ENCODE data around the gene GTPBP10. TPM values are rescaled to one million over a fixed set of nuclear protein-coding genes. Genes with fewer than 3 reads are reported as not detected.

Gene GTPBP10, protein sequence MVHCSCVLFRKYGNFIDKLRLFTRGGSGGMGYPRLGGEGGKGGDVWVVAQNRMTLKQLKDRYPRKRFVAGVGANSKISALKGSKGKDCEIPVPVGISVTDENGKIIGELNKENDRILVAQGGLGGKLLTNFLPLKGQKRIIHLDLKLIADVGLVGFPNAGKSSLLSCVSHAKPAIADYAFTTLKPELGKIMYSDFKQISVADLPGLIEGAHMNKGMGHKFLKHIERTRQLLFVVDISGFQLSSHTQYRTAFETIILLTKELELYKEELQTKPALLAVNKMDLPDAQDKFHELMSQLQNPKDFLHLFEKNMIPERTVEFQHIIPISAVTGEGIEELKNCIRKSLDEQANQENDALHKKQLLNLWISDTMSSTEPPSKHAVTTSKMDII
- 46.1 and 128 TPM in 2 replicates for total RNA-seq (2011; cell fraction: chromatin; rRNA removed; ENCODE audit: low replicate concordance)
- 21.3 and 33.0 TPM in 2 replicates for total RNA-seq (2011; cell fraction: nucleolus; rRNA removed)
- 25.0 and 47.4 TPM in 2 replicates for total RNA-seq (2011; cell fraction: nucleoplasm; rRNA removed)
- total RNA-seq (2014; rRNA removed) (19.3 and 34.6 TPM in 2 replicates), total RNA-seq (2014; rRNA removed; fragmentation: Illumina TruSeq; extraction: Trizol) (78.7 and 91.3 TPM in 2 replicates), total RNA-seq (2015; rRNA removed; fragmentation: Illumina TruSeq; extraction: Trizol) (35.6 and 40.9 TPM in 2 replicates), total RNA-seq (2021) (58.3 and 65.2 TPM in 2 replicates), polyA plus RNA-seq (2011; rRNA removed) (41.8 and 75.2 TPM in 2 replicates), polyA plus RNA-seq (2014; fragmentation: Illumina TruSeq; extraction: Trizol) (62.1 and 89.8 TPM in 2 replicates), polyA plus RNA-seq (2014; fragmentation: Nextera tagmentation; extraction: Ambion mirVana) (10 to 100 TPM; 87.7 to 87.9 TPM), polyA plus RNA-seq (2014; rRNA removed) (53.2 and 76.4 TPM in 2 replicates), polyA minus RNA-seq (2011; rRNA and poly(A)+ RNA removed) (58.9 and 71.1 TPM in 2 replicates), Bru-seq, nascent RNA (percentile 93 among the genes with signal in this experiment), BruChase-seq, experiment 1, labeled RNA remaining after a 2-hour chase (percentile 94 among the genes with signal in this experiment), BruChase-seq, experiment 2, labeled RNA remaining after a 6-hour chase (percentile 92 among the genes with signal in this experiment)
- 4.6 and 11.1 TPM in 2 replicates for polyA plus RNA-seq (2011; cell fraction: cytosol; rRNA removed)
- 20.4 and 24.2 TPM in 2 replicates for polyA plus RNA-seq (2011; cell fraction: nucleus; rRNA removed)
- 33.3 and 42.8 TPM in 2 replicates for polyA plus RNA-seq (2012)
- polyA minus RNA-seq (2011; cell fraction: cytosol; rRNA and poly(A)+ RNA removed), result 3.0 and 13.5 TPM in 2 replicates
- polyA minus RNA-seq (2011; cell fraction: nucleus; rRNA and poly(A)+ RNA removed), result 28.3 and 30.2 TPM in 2 replicates
- long read RNA-seq, experiment 1, full-length matches to known transcripts, result 42 of 54 reads
- long read RNA-seq, experiment 1, partial matches to known transcripts, result 3 of 54 reads
- long read RNA-seq, experiment 1, other reads (novel, unspliced or antisense), result 9 of 54 reads
- long read RNA-seq, experiment 2, full-length matches to known transcripts, result 15 of 30 reads
- long read RNA-seq, experiment 2, partial matches to known transcripts, result 10 of 30 reads
- long read RNA-seq, experiment 2, other reads (novel, unspliced or antisense), result 5 of 30 reads
- long read RNA-seq, experiment 3, full-length matches to known transcripts, result 25 of 36 reads
- long read RNA-seq, experiment 3, partial matches to known transcripts, result 6 of 36 reads
- long read RNA-seq, experiment 3, other reads (novel, unspliced or antisense), result 5 of 36 reads

DNA sequence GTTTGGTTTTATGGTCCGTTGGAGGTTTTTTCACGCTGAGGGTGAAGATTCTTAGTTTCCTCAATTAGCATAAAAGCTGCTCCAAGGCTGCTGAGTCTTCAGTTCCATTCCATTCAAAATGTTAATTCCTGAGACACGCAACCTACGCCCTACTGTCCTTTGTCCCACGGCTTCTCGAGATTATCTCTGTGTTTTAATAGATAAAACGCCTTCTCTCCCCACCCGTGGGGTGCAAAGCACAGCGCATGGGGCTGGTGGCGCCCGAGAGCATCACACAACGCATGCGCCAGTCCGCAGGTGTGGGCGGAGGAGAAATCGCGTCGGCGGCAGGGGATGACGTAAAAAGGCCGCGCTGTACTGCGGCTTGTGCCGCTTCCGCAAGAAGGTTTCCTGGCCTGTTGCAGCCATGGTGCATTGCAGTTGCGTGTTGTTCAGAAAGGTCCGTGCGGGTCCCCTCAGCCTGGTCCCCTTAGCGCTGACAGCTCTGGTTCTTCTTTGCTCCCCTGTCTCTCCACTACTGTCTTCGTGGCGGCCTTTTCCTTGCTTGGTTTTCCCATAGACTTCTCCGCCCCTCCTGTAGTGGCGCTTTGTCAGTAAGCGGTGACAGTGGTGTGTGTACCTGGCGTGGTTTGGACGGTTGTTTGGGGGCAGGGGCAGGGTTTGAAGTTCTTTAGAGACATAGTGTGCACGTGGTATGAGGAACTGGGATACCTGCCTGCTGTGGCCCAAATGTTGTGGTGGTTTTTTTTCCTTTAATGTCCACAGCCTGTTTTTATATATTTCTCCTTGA, at the start of gene GTPBP10:
GTPBP10 (plus strand) TSS at position 381 of the 790 bp plus-strand sequence; CDS start at position 407, 26 bp downstream.
- Histone ChIP-seq H4K20me1 (replicated peaks; ENCODE audit: control insufficient read depth, insufficient read depth, low read length) (no peaks in the 10 kb centered on the region), H3K4me2 (ENCODE audit: insufficient read depth, low read length) (peak within 1 kb of the TSS; percentile 98), H3K27me3 (ENCODE audit: control insufficient read depth in 2 of 2, insufficient read depth in 2 of 2, low read length in 2 of 2) (no peaks in the 10 kb centered on the region), H3K27ac (ENCODE audit: extremely low read depth, low read depth, low read length) (peak within 1 kb of the TSS; percentile 95), H2AFZ (ENCODE audit: low read depth, low read length) (peak within 1 kb of the TSS; percentile 98), H3K79me2 (ENCODE audit: control insufficient read depth, insufficient read depth, low read length) (peaks cover 51% of the 10 kb centered on the region), H3K9me1 (ENCODE audit: control insufficient read depth, insufficient read depth, low read length) (no peaks in the 10 kb centered on the region), H3K9me3 (replicated peaks; ENCODE audit: control insufficient read depth, insufficient read depth, low read depth, low read length) (no peaks in the 10 kb centered on the region), H3K9ac (ENCODE audit: insufficient read depth in 1 of 2, low read depth in 2 of 2, low read length in 2 of 2) (peak within 1 kb of the TSS; percentile 95 to 98), H3K4me3 (peak within 1 kb of the TSS; percentile 77), H3K4me1 (replicated peaks in 1 of 2; ENCODE audit: control insufficient read depth in 2 of 2, insufficient read depth in 2 of 2, low read length in 2 of 2) (peaks cover 8 to 14% of the 10 kb centered on the region in 2 experiments; a peak in 3 of 5 replicates), H3K36me3 (ENCODE audit: control insufficient read depth, insufficient read depth, low read length) (peaks cover 9% of the 10 kb centered on the region; the same call in 1 of the 3 replicates)
- peak; percentile 95 to 99 (median 97) for DNase-seq (ENCODE audit: extremely low read depth in 1 of 4, low spot score in 3 of 4)
- TSS peak; percentile 74 for BruUV-seq (replicated peaks)
- peak; percentile 92 for ATAC-seq
- intact Hi-C loops (cut with micrococcal nuclease), result loop anchor here (1.0 to 5.0 kb wide), 2 partner anchors 57 to 956 kb away; partner anchors contain the start of gene CLDN12
- peak; percentile 94 for FAIRE-seq
- under 1% methylated on average over 37 of the region's 37 CpGs for WGBS (ENCODE audit: insufficient coverage, low coverage, missing lambda C conversion rate)
- ChIA-PET POLR2A (interaction anchor here (1.1 to 1.2 kb wide), 2 partner anchors 22 to 28 kb away, joined by 3 to 4 read pairs; no protein-coding TSS in a partner anchor), CTCF (ENCODE audit: low intra/inter-chr PET ratio) (interaction anchor here (0.9 kb wide), 1 partner anchor 21 kb away, joined by 3 read pairs; no protein-coding TSS in a partner anchor)
- in situ Hi-C loops (cut with MboI), result loop anchor here (5.0 kb wide), 1 partner anchor 56 kb away; the partner anchor contains the start of gene CLDN12
- TF ChIP-seq, protein P1, sequence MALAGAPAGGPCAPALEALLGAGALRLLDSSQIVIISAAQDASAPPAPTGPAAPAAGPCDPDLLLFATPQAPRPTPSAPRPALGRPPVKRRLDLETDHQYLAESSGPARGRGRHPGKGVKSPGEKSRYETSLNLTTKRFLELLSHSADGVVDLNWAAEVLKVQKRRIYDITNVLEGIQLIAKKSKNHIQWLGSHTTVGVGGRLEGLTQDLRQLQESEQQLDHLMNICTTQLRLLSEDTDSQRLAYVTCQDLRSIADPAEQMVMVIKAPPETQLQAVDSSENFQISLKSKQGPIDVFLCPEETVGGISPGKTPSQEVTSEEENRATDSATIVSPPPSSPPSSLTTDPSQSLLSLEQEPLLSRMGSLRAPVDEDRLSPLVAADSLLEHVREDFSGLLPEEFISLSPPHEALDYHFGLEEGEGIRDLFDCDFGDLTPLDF (CRISPR knock-in tag; IDR thresholded peaks at IDR 0.05), result 0 out of 2 replicates have a peak, but pooled peaks have one; percentile 39
- TF ChIP-seq GATAD2A (IDR thresholded peaks at IDR 0.05) (peak; percentile 81), ZNF431 (CRISPR knock-in tag; IDR thresholded peaks at IDR 0.05) (peak; percentile 67), TRIM28 (IDR thresholded peaks at IDR 0.05) (0 out of 2 replicates have a peak, but pooled peaks have one; percentile 52), CBFA2T2 (conservative IDR thresholded peaks at IDR 0.05) (no peak), NFRKB (IDR thresholded peaks at IDR 0.05; ENCODE audit: low read depth) (peak; percentile 89), PHB (CRISPR knock-in tag; IDR thresholded peaks at IDR 0.05) (no peak), SLC30A9 (CRISPR knock-in tag; IDR thresholded peaks at IDR 0.05) (no peak), ZNF174 (CRISPR knock-in tag; IDR thresholded peaks at IDR 0.05) (no peak), RCOR1 (IDR thresholded peaks at IDR 0.05; ENCODE audit: borderline replicate concordance in 1 of 2, low read depth in 2 of 2, low read length in 2 of 2) (peak; percentile 26 to 59; a peak in 1 of 4 replicates)
- TF ChIP-seq, protein P2, sequence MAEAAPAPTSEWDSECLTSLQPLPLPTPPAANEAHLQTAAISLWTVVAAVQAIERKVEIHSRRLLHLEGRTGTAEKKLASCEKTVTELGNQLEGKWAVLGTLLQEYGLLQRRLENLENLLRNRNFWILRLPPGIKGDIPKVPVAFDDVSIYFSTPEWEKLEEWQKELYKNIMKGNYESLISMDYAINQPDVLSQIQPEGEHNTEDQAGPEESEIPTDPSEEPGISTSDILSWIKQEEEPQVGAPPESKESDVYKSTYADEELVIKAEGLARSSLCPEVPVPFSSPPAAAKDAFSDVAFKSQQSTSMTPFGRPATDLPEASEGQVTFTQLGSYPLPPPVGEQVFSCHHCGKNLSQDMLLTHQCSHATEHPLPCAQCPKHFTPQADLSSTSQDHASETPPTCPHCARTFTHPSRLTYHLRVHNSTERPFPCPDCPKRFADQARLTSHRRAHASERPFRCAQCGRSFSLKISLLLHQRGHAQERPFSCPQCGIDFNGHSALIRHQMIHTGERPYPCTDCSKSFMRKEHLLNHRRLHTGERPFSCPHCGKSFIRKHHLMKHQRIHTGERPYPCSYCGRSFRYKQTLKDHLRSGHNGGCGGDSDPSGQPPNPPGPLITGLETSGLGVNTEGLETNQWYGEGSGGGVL (CRISPR knock-in tag; IDR thresholded peaks at IDR 0.05), result no peak
